Lung microvascular endothelial cell (primary cell): ENCODE data around the gene USP6. TPM values are rescaled to one million over a fixed set of nuclear protein-coding genes. Genes with fewer than 3 reads are reported as not detected.
A peak's percentile ranks its signal among the peaks of the same experiment; 100 is the strongest.
"Not testable (repeated sequence)": the region's sequence is repeated elsewhere in the genome, so short reads cannot be mapped to it uniquely, and the experiment has no call there.

Experiments
- DNase-seq, 2 donors: peaks; one replicate each; pipeline versions ENCODE4 v3.0.0 to v3.0.0-alpha.2; 2010; ENCODE audit warnings: low read depth in 2 of 2
- total RNA-seq: library from RNA; depleted of rRNA; stranded (reverse); fragments of >200 nt; gene quantifications from 2 replicates; pipeline ENCODE4 v1.2.1, GENCODE V29; 2014

Gene USP6
- total RNA-seq, 1 donor from 2014 or later = not detected

- DNase-seq = peak; percentile 95
Observed at GRCh38 chr17:5191541-5192417, 75.9 kb downstream of the USP6 start, which contains the start of gene ZNF594. Gene ZNF594, minus strand, starts transcription at chr17:5191868. Its CDS starts 7,612 bp downstream, at chr17:5184256.

GRCh38 chr17:5194346-5194745 lies 78.5 kb downstream of the USP6 start:
- DNase-seq = no peak

- no peak for DNase-seq
Observed at GRCh38 chr17:5198472-5198871, 82.6 kb downstream of the USP6 start.

GRCh38 chr17:5200360-5200759 lies 84.5 kb downstream of the USP6 start:
- no peak for DNase-seq

DNA sequence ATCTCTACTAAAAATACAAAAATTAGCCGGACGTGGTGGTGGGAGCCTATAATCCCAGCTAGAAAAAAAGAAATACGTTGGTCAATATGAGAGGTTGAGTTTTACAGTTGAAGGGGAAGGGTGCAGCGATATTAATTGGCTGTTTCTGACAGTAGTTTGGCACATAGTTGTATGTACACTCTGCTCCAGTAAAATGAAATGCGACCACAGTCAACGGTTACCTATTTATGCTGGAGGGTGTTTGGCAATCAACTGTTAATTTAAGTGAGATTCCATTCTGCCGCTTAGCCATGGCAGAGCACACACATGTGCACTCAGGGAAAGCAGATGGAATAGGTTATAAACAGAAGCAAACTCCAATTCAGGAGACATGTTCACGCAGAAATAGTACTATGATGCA lies 85.2 kb downstream of the USP6 start:
- DNase-seq = no peak

GRCh38 chr17:5203178-5203907 lies 87.5 kb downstream of the USP6 start:
- no peak for DNase-seq

GRCh38 chr17:5203908-5204294 lies 88.1 kb downstream of the USP6 start:
- peak in 1 of 2 donors; percentile 8 for DNase-seq

- DNase-seq = peak in 1 of 2 donors; percentile 20
Observed at GRCh38 chr17:5209396-5209795, 93.6 kb downstream of the USP6 start.

GRCh38 chr17:5210091-5210490 lies 94.3 kb downstream of the USP6 start:
- no peak for DNase-seq

- no peak for DNase-seq
Observed at GRCh38 chr17:5210614-5211252, 94.9 kb downstream of the USP6 start.

GRCh38 chr17:5211458-5211857 lies 95.6 kb downstream of the USP6 start:
- peak; percentile 6 to 7 for DNase-seq

DNA sequence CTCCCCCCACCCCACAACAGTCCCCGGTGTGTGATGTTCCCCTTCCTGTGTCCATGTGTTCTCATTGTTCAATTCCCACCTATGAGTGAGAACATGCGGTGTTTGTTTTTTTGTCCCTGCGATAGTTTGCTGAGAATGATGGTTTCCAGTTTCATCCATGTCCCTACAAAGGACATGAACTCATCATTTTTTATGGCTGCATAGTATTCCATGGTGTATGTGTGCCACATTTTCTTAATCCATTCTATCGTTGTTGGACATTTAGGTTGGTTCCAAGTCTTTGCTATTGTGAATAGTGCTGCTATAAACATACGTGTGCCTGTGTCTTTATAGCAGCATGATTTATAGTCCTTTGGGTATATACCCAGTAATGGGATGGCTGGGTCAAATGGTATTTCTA lies 101.7 kb downstream of the USP6 start:
- DNase-seq = not testable (repeated sequence)

DNA sequence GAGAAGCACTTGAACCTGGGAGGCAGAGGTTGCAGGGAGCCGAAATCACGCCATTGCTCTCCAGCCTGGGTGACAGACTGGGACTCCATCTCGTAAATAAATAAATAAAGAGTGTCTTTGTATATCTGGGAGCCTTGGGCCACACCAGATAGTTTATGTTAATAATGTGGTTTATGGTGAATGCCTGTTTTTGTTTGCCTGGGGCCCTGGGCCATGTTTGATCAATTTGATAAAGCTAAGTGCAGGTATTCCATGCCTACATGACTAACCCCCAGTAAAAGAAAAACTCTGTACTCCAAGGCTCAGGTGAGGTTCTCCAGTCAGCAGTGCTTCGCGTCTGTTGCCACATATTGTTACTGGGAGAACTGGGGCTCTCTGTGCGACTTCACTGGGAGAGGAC lies 103.7 kb downstream of the USP6 start:
- DNase-seq = no peak

GRCh38 chr17:5220074-5220473 lies 104.2 kb downstream of the USP6 start:
- DNase-seq = no peak

GRCh38 chr17:5221912-5222311 lies 106.1 kb downstream of the USP6 start:
- DNase-seq = not testable (repeated sequence)

Other genes with a start within 250 kb of the USP6 start
- gene C17orf107, start 216.5 kb upstream of the USP6 start, total RNA-seq = 0.44 and 1.6 TPM in 2 replicates
- 0.65 and 1.4 TPM in 2 replicates for gene CHRNE, start 212.9 kb upstream of the USP6 start, total RNA-seq
- gene GP1BA, start 183.8 kb upstream of the USP6 start, total RNA-seq = not detected in 2 replicates
- 38.4 and 57.3 TPM in 2 replicates for gene SLC25A11, start 176.0 kb upstream of the USP6 start, total RNA-seq
- gene RNF167, start 175.8 kb upstream of the USP6 start, total RNA-seq = 13.5 and 23.2 TPM in 2 replicates
- gene PFN1, start 167.5 kb upstream of the USP6 start, total RNA-seq = 280 and 359 TPM in 2 replicates
- gene ENO3, start 164.9 kb upstream of the USP6 start, total RNA-seq = 1.1 and 2.6 TPM in 2 replicates
- gene SPAG7, start 148.2 kb upstream of the USP6 start, total RNA-seq = 47.3 and 51.2 TPM in 2 replicates
- gene CAMTA2, start 128.4 kb upstream of the USP6 start, total RNA-seq = 2.6 and 7.9 TPM in 2 replicates
- 0.22 and 0.40 TPM in 2 replicates for gene INCA1, start 118.5 kb upstream of the USP6 start, total RNA-seq
- 56.0 and 78.2 TPM in 2 replicates for gene KIF1C, start 118.1 kb upstream of the USP6 start, total RNA-seq
- under 0.01 and 0.22 TPM in 2 replicates for gene SLC52A1, start 80.6 kb upstream of the USP6 start, total RNA-seq
- gene ZFP3, start 37.6 kb upstream of the USP6 start, total RNA-seq = 0.87 and 1.8 TPM in 2 replicates
- gene ZNF232, start 4.2 kb upstream of the USP6 start, total RNA-seq = 4.6 and 4.8 TPM in 2 replicates
- 1.7 and 2.0 TPM in 2 replicates for gene ZNF594, start 75.8 kb downstream of the USP6 start, total RNA-seq
- gene SCIMP, start 118.8 kb downstream of the USP6 start, total RNA-seq = not detected in 2 replicates
- 28.5 and 37.5 TPM in 2 replicates for gene RABEP1, start 166.3 kb downstream of the USP6 start, total RNA-seq